Head of caudate nucleus (tissue), 42 donors: Measurements from ENCODE around the gene RCL1.
A peak's percentile ranks its signal among the peaks of the same experiment; 100 is the strongest.

Experiments used
- DNase-seq, 42 donors: peaks; one replicate each; pipeline versions ENCODE4 v3.0.0 to v3.0.0-alpha.2; 2020 to 2021; ENCODE audit warnings: mixed read lengths in 7 of 42
- intact Hi-C: fragments of 100-400 bp; cut with DNase I; formaldehyde crosslinking; loops from one replicate; pipeline ENCODE4 v1.15.0; 2022

RCL1 gene

GRCh38 chr9:4832786-4833579 is 40.2 kb downstream of the RCL1 start:
- no peak for DNase-seq
- intact Hi-C loops: no loop called here

DNA sequence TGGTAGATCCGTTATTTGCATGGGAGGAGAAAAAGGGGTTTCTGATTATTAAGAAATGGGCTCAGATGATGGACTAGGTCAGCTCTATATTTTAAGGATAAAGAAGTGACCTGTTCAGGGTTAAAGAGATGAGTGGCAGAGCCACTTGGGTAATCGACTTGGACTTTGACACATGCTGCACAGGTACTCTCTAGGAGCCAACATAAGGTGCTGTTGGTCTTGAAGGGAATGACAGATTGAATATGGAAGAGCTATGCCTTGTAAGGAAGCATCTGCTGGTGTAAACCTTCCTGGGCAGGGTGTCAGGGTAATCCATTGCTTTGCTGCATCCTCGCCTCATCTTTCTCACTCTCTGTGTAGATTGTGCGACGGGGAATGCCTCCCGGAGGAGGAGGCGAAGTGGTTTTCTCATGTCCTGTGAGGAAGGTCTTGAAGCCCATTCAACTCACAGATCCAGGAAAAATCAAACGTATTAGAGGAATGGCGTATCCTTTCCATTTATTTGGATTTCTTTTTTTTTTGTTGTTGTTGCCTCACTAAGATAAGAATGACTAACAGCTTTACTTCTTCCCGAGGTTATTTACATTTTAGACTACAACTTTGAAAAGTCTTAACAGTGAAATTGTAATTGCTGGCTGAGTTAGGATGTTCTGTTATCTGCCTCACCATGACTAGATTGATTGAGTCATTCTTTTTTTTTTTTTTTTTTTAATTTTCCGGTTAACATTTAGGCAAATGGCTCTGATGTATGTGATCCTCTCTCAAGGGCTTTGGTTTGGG is 41.2 kb downstream of the RCL1 start:
- no peak for DNase-seq
- intact Hi-C loops: no loop called here

GRCh38 chr9:4836676-4837075 is 43.9 kb downstream of the RCL1 start:
- intact Hi-C loops: no loop called here
- DNase-seq: no peak

GRCh38 chr9:4837261-4838188 is 44.8 kb downstream of the RCL1 start:
- no peak for DNase-seq

GRCh38 chr9:4838189-4838546 is 45.4 kb downstream of the RCL1 start:
- intact Hi-C loops: no loop called here
- DNase-seq: peak in 33 of 42 donors; percentile 13 to 69 (median 34)

More at GRCh38 chr9:4837261-4838188, 44.8 kb downstream of the RCL1 start:
- intact Hi-C loops: no loop called here

GRCh38 chr9:4839470-4839912 is 46.7 kb downstream of the RCL1 start:
- intact Hi-C loops: no loop called here

GRCh38 chr9:4840018-4840417 is 47.3 kb downstream of the RCL1 start:
- DNase-seq: no peak
- intact Hi-C loops: no loop called here

More at GRCh38 chr9:4839470-4839912, 46.7 kb downstream of the RCL1 start:
- no peak for DNase-seq

- DNase-seq: no peak
- intact Hi-C loops: no loop called here
Measured at GRCh38 chr9:4842213-4842612, 49.5 kb downstream of the RCL1 start.

DNA sequence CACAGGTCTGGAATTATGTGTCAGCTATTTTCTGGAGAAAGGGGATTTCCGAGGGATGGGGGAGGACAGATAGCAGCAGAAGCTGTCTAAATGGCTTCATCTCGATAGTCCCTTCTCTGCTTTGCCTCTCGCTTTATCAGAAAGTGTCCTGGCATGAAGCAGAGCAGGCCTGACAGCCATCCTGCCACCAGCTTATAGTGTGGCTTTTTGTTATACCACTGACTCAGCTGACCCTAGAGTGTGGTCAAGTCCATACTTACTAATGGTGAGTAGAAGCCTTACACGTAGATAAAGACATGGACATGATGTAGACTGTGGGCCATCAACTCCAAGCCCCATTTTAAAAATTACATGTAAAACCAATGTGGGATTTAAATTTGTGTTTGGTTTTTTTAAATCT is 50.0 kb downstream of the RCL1 start:
- intact Hi-C loops: no loop called here

DNA sequence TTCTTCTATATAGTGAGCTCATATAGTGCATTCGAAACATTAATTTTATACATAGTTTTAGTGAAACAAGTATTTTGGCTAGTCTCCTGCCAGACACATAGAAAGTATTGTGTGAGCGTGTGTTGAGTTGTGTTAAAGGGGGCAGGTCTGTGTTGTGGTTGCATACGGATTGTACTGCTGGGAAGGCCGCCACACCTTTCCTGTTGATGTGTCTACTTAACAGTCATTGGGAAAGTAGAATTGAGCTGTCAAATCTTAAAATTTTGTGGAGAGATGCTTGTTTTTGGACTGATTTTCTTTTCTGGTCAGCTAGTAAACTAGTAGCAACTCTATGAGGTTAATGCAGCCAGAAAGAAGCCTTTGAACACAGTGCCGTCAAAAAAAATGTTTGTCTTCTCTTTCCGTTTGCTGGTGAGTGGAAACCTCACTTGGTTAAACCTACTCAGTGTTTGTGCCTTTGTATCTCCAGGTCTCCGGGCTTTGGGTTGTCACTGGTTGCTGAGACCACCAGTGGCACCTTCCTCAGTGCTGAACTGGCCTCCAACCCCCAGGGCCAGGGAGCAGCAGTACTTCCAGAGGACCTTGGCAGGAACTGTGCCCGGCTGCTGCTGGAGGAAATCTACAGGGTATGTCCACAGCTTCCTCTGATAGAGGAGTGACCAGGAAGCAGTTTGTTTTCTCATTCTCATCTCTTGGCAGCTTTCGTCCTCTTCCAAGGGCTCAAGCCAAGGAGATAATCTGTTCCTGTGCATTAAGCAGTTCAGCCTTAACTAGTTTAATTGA is 51.5 kb downstream of the RCL1 start:
- DNase-seq: no peak
- intact Hi-C loops: no loop called here

More for the DNA sequence above, 50.0 kb downstream of the RCL1 start:
- DNase-seq: no peak

DNA sequence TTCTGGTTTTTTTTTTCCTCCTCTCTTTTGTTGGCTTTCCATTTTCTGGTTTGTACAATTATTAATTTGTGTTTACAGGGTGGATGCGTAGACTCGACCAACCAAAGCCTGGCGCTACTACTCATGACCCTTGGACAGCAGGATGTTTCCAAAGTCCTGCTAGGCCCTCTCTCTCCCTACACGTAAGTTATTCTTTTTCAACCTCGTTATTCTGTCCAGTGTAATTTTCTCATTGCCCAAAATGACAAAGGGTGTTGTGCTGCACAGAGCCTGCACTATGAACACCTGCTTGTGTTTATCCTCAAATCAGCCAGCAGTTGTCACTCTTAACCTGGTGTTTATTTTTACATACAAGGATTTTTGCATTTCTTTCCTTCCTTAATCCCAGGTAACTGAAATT is 56.6 kb downstream of the RCL1 start:
- intact Hi-C loops: no loop called here

GRCh38 chr9:4850603-4851310 is 58.0 kb downstream of the RCL1 start:
- no peak for DNase-seq
- intact Hi-C loops: no loop called here

More for the DNA sequence above, 56.6 kb downstream of the RCL1 start:
- no peak for DNase-seq

DNA sequence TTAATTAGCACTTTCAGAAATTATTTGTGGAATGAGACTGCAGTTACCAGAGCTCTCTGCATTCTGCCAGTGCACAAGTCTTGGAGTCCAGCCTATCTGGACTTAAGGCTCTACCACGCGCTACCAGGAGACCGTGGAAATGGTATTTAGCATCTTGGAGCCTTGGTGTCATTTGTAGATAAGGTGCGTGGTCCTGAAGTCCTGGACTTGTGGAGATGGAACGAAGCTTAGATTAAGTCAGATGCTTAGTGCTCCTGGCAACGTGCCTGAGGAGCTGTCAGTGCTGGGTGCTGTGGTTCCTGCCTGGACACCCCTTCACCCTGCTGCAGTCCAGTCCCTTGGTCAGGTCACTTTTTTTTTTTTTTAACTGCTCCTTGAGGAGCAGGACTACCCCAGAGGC is 59.7 kb downstream of the RCL1 start:
- intact Hi-C loops: no loop called here

DNA sequence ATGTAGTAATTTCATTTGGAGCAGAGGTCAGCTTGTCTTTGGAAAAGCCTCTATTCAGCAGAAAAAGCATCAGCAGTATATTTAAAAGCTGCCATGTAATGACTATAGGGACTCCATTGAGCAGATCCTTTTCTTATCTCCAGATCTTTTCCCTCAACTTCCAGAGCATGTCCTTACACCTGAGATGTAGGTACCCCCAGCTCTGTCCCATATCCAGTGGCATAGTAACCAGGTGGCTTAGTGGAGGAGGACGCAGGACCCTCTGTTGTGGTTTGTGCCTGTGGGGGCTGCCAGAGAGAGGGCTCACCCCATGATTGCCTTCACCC is 61.5 kb downstream of the RCL1 start:
- intact Hi-C loops: no loop called here
- no peak for DNase-seq

More for the DNA sequence above, 59.7 kb downstream of the RCL1 start:
- no peak for DNase-seq

GRCh38 chr9:4855841-4856240 is 63.1 kb downstream of the RCL1 start:
- DNase-seq: peak in 16 of 42 donors; percentile 4 to 47 (median 24)
- intact Hi-C loops: no loop called here

DNA sequence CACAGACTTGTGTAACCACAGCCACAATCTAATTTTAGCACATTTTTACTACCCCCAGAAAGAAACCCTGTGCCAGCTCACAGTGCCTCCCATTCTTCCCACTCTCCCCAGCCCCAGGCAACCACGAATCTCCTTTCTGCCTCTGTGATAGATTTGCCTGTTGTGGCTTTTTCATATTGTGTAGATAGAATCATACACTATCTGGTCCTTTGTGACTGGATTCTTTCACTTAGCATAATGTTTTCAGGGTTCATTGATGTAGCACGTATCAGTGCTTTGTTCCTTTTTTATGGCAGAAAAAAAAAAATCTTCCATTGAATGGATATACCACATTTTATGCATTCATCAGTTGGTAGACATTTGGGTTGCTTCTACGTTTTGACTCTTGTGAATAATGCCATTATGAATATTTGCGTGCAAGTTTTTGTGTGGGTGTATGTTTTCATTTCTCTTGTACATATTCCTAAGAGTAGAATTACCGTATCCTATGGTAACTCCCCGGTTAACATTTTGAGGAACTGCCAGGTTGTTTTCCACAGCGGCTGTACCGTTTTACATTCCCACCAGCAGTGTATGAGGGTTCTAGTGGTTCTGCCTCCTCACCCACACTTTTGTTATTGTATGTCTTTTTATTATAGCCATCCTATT is 64.5 kb downstream of the RCL1 start:
- intact Hi-C loops: no loop called here
- no peak for DNase-seq

- intact Hi-C loops: no loop called here
- DNase-seq: no peak
Measured at GRCh38 chr9:4859035-4859434, 66.3 kb downstream of the RCL1 start.

DNA sequence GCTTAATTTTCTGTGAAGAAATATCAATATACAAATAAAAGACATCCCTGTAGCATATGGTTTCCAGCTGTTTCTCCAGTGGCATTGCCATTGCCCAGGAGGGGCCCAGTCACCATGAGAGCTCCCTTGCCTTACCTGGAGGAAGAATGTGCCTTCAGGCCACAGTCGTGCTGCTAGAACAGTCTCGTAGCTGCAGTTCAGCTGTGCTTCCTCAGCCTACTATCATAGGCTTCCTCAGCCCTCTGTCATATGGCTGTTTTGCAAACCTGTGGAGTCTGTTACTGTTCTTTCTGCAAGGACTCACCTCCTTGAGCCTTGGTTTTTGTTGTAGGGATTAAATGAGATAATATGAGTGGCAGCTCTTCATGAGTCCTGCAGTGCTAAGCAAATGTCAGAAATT is 67.6 kb downstream of the RCL1 start:
- intact Hi-C loops: no loop called here
- no peak for DNase-seq
